Measurements from ENCODE around the gene DEFB124.
"Not testable (repeated sequence)": the region's sequence is repeated elsewhere in the genome, so short reads cannot be mapped to it uniquely, and the experiment has no call there.

DEFB124 gene

DNA sequence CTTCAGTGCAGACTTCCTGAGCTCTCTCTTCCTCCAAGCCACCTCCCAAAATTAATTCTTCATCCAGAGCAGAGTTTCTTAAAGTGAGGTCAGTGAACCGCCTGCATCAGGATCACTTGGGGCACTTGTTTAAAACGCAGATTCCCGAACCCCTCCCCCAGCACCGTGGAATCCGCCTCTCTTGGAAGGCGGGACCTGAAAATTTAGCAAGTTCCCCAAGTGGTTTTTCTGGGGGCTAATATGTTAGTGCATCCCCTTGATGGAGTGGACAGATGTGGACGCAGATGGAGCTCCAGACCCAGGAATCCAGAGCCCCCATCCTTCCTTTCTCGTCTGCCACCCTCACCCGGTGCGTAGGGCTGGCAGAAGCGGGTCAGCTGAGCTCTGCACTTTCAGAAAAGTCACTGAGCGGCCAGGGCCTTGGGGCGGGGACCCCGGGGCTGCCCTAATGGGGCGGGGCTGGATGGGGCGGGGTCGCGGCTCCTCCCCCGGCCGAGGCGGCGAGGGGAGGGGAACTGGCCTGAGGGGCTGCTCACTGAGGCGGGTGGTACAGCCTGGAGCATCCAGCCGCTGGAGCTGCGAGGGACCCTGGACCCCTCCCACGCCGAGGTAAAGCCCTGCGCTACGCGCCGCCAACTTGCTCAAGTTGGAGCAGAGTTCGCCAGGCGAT is at the start of gene DEFB124, which contains the start of gene REM1:
Gene DEFB124 (minus strand): TSS at position 370 of the 670 bp plus-strand sequence. CDS start 2,114 bp downstream, outside the sequence.
Gene REM1 (plus strand): TSS at position 531 of the 670 bp plus-strand sequence. CDS start 1,158 bp downstream, outside the sequence.
- TF ChIP-seq CTCF (IDR thresholded peaks at IDR 0.05; ENCODE audit: low read depth, low read length, missing control alignments): no peak
- no peak for DNase-seq (ENCODE audit: low read depth)
- H3K4me3 ChIP-seq (ENCODE audit: low read depth, low read length): no peak within 1 kb of the TSS

GRCh38 chr20:31523361-31524283 is 48.7 kb upstream of the DEFB124 start:
- DNase-seq (ENCODE audit: low read depth): no peak
- TF ChIP-seq CTCF (IDR thresholded peaks at IDR 0.05; ENCODE audit: low read depth, low read length, missing control alignments): no peak
- H3K4me3 ChIP-seq (ENCODE audit: low read depth, low read length): no peak overlapping the region

GRCh38 chr20:31522731-31523130 is 47.8 kb upstream of the DEFB124 start:
- no peak overlapping the region for H3K4me3 ChIP-seq (ENCODE audit: low read depth, low read length)
- no peak for TF ChIP-seq CTCF (IDR thresholded peaks at IDR 0.05; ENCODE audit: low read depth, low read length, missing control alignments)

GRCh38 chr20:31521267-31521666 is 46.3 kb upstream of the DEFB124 start:
- not testable (repeated sequence) for DNase-seq (ENCODE audit: low read depth); H3K4me3 ChIP-seq (ENCODE audit: low read depth, low read length)

More at GRCh38 chr20:31522731-31523130, 47.8 kb upstream of the DEFB124 start:
- DNase-seq (ENCODE audit: low read depth): no peak

- TF ChIP-seq CTCF (IDR thresholded peaks at IDR 0.05; ENCODE audit: low read depth, low read length, missing control alignments): no peak
- H3K4me3 ChIP-seq (ENCODE audit: low read depth, low read length): no peak overlapping the region
- no peak for DNase-seq (ENCODE audit: low read depth)
Measured at GRCh38 chr20:31517373-31517772, 42.4 kb upstream of the DEFB124 start.

- peak overlapping the region; percentile 83; the same call in 1 of the 2 replicates for H3K4me3 ChIP-seq (ENCODE audit: low read depth, low read length)
- no peak for DNase-seq (ENCODE audit: low read depth)
- TF ChIP-seq CTCF (IDR thresholded peaks at IDR 0.05; ENCODE audit: low read depth, low read length, missing control alignments): no peak
Measured at GRCh38 chr20:31516651-31517050, 41.7 kb upstream of the DEFB124 start.

DNA sequence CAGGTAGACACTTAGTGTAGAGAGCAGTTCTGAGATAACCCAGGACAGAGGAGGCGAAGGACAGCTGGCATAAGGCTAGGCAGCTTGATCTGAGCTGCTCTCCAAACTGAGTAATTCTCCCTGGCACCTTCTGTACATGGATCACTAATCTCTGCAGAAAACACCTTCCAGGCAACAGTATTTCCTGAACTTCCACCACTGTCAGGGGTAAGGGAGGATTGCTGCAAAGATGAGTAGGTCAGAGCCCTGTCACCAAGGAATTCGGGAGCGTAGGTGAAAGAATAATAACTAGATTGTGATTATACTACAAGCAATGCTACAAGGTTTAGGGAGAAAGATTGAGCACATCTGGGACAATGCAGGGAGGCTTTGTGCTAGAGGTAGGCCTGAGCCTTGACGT is 41.2 kb upstream of the DEFB124 start:
- DNase-seq (ENCODE audit: low read depth): no peak
- H3K4me3 ChIP-seq (ENCODE audit: low read depth, low read length): peak overlapping the region; percentile 83
- no peak for TF ChIP-seq CTCF (IDR thresholded peaks at IDR 0.05; ENCODE audit: low read depth, low read length, missing control alignments)

Measured in GM12864 (cell line).